HG02981 (cell line): ENCODE measurements around the gene EEF1B2.
"Not testable (repeated sequence)": the region's sequence is repeated elsewhere in the genome, so short reads cannot be mapped to it uniquely, and the experiment has no call there.

Experiments used
- ATAC-seq: cut with Tn5 transposase; IDR thresholded peaks from one replicate; pipeline ENCODE4 v1.9.1; 2021; ENCODE audit warnings: mild to moderate bottlenecking, moderate library complexity; ENCODE audit not compliant: unreplicated experiment

Gene EEF1B2

DNA sequence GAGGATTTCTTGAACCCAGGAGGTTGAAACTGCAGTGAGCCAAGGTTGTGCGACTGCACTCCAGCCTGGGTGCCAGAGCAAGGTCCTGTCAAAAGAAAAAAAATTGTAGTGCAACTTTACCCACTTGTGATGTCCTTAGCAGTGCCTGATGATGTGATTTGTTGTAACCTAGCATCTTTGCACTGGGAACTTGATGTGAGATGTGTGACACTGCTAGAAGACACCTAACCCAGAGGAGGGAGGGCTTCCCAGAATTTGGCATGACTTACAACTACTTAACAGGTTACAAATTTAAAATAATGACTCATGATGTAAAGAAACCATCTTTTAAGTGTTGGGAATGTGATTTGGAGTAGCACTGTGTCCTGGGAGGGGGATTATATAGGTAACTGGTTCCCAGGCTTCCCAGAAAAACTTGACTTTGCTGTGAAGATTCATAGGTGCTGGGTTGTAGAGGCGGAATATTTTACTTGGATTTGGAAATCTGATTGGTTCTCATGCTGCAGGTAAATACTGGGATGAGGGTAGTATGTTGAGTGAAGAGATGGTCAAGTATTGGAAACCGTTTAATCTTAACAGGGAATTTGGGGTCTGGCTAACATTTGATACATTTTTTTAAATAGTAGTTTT lies 3.7 kb downstream of the EEF1B2 start:
- ATAC-seq = no peak

DNA sequence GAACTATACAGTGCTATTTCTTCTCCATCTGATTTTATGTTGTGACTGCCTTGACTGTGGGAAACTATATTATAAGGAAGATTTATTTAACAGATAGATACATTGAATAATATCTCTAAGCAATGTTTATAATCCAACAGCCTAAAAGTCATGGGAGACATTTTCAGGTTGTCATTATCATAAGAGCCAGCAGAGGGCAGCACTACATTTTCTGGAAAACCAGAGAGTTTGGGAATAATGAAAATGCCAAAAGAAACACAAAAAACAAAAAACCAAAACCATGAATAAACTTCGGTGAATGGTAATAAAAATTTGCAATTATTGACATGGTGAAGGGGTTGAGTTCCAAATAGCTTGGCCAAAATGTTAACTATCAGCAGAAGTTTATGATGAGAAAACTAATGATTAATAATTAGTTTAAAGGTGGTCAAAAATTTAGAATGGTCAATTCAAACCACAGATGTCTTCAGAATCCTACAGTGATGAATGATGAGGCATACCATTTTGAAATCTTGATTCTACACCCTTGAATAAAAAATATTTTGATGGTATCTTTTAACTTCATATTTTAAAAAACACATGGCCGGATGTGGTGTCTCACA lies 4.7 kb downstream of the EEF1B2 start:
- ATAC-seq = no peak

- ATAC-seq = not testable (repeated sequence)
These were observed 8.5 kb downstream of the EEF1B2 start for GRCh38 chr2:206168230-206168629.

DNA sequence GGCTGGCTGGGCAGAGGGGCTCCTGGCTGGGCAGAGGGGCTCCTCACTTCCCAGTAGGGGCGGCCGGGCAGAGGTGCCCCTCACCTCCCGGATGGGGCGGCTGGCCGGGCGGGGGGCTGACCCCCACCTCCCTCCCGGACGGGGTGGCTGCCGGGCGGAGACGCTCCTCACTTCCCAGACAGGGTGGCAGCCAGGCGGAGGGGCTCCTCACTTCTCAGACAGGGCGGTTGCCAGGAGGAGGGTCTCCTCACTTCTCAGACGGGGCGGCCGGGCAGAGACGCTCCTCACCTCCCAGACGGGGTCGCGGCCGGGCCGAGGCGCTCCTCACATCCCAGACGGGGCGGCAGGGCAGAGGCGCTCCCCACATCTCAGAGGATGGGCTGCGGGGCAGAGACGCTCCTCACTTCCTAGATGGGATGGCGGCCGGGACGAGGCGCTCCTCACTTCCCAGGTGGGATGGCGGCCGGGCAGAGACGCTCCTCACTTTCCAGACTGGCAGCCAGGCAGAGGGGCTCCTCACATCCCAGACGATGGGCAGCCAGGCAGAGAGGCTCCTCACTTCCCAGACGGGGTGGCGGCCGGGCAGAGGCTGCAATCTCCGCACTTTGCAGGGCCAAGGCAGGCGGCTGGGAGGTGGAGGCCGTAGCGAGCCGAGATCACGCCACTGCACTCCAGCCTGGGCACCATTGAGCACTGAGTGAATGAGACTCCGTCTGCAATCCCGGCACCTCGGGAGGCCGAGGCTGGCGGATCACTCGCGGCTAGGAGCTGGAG lies 12.1 kb downstream of the EEF1B2 start:
- ATAC-seq = not testable (repeated sequence)

DNA sequence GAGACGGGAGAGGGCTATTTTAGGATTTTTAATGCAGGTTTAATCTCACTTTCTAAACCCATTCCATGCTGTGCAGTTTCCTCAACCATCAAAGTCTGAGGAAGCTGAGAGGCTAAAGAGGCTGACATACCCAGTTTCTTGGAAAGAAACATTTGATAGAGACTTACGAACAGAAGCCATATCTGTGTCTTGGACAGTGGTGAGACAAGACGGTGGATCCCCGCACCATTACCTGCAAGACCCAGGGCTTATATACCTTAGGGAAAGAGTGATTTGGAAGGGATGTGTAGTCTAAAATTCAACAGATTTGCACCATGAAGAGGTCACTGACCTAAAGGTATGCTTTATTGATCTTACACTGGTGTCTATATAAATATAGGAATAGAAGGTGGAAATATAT lies 13.5 kb downstream of the EEF1B2 start:
- no peak for ATAC-seq

DNA sequence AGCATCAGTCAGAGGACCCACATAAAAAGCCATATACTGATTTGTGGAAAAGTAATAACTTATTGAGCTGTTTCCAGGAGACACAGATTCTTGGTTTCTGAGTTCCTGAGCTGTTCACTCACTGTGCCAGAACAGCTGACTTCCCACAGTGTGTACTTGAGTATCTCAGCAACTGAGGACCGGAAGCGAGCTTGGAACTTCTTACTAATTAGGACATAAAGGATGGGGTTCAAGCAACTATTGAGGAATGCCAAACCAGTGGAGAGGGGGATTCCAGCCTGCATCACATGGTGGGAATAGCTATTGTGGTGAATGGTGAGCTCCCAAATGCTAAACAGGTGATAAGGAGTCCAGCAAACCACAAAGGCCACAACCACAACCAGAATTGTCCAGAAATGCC lies 16.4 kb downstream of the EEF1B2 start:
- ATAC-seq = no peak

- no peak for ATAC-seq
These were observed 17.2 kb downstream of the EEF1B2 start for GRCh38 chr2:206176901-206177300.

GRCh38 chr2:206181526-206181925 lies 21.8 kb downstream of the EEF1B2 start:
- ATAC-seq = not testable (repeated sequence)

DNA sequence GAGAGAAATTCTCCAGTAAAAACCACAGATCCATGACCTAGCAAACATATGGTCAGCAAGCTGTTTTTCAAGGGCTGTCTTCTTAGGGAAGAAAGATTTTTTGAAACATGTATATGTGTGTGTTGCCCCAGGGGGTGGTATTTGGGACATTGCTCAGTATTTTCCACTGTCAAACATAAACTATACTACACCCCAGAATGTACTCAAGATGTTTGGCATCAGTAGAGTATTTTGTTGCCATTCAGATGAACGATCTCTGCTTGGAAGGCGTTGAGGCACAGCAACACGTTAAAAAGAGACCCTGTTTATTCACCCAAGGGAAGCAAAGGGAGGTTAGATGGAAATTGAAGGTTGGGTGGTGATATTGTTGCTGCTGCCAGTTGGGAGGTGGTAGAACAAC lies 30.0 kb downstream of the EEF1B2 start:
- ATAC-seq = no peak

GRCh38 chr2:206190111-206190510 lies 30.4 kb downstream of the EEF1B2 start:
- no peak for ATAC-seq

- no peak for ATAC-seq
These were observed 31.0 kb downstream of the EEF1B2 start for GRCh38 chr2:206190689-206191088.

GRCh38 chr2:206192157-206192556 lies 32.5 kb downstream of the EEF1B2 start:
- ATAC-seq = no peak

GRCh38 chr2:206193671-206194357 lies 34.1 kb downstream of the EEF1B2 start:
- no peak for ATAC-seq

DNA sequence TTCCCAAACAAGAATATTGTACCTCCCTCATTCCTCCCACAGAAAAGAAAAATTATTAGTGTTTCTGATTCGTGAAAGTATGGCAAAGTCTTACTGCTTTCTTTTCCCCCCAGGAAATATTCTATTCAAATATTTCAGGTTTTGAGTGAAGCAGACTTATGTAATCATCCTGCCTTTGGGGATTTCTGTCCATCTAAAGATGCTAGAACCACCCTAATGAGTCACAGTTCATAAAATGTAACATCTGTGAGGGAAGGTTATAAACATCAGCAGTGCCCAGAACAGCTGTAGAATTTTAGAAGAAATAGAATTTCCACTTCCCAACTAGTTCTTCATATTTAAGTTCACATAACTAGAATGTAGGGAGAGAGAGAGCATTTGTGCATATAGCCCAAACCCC lies 39.0 kb downstream of the EEF1B2 start:
- no peak for ATAC-seq

DNA sequence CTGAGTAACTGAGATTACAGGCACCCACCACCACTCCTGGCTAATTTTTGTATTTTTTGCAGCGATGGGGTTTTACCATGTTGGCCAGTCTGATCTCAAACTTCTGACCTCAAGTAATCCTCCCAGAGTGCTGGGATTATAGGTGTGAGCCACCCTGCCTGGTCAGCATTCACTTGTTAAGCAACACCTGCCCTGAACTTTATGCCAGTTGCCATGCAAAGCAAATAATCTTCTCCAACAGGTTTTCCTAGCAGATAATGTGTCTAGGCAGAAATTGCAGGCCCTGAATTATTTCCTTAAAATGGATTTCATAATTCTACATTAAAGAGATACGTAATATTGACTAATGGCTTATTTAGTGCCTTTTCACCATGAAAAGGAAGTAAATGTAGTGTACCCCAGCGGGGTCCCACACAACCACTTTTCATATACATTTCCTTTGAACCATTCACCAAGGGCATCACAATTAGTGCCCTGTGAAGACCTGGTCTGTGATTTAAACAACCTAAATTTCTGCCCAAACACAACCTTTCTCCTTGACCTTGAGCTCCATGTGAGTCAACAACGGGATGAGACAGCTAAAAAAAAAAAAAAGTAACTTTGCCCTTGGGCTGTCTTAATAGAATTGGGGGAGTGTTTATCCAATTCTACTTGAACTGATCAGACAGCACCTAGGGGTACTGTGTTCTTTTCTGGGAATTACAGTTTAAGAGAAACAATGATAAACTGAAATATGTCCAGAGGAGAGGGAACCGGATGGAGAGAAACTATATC lies 41.6 kb downstream of the EEF1B2 start:
- no peak for ATAC-seq

- no peak for ATAC-seq
These were observed 42.8 kb downstream of the EEF1B2 start for GRCh38 chr2:206202446-206202845.

DNA sequence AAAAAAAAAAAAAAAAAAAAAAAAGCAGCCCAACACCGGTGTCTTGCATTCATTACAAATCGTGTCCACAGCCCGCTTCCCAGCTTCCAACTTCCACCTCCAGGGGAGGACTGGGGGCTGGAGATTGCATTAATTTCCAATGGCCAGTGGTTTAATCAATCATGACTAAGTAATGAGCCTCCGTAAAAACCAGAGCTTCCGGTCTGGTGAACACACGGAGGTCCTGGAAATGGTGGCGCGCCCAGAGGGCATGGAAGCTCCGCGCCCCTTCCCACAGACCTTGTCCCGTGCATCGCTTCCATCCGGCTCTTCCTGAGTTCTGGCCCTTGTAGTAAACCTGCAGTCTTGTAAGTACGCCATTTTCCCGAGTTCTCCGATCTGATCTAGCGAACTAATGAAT lies 43.6 kb downstream of the EEF1B2 start:
- ATAC-seq = no peak

DNA sequence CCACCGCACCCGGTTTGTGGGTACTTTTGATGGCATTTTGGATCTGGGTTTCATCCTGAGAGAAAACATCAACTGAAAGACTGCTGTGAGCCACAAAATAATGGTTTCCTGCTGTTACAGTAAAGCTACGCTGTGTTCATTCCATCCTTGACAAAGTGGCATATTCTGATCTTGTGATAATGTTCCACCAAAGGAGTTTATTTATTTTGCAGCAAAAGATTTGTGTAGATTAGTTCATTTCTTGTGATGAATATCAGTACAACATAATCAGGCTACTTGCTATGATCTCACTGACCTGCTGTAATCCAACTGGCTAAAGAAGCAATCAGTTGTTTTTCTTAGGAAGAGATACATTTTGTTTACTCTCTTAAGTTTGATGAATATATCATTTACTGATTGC lies 45.0 kb downstream of the EEF1B2 start:
- no peak for ATAC-seq

GRCh38 chr2:206207316-206207715 lies 47.6 kb downstream of the EEF1B2 start:
- ATAC-seq = not testable (repeated sequence)

DNA sequence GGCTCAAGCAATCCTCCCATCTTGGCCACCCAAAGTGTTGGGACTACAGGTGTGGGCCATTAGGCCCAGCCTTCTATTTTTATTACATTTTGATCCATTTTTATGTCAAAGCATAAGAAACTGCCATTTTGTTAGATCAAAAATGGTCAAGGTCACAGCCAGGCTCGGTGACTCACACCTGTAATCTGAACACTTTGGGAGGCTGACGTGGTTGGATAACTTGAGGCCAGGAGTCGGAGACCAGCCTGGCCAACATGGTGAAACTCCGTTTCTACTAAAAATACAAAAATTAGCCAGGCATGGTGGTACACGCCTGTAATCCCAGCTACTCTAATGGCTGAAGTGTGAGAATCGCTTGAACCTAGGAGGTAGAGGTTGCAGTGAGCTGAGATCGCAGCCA lies 49.2 kb downstream of the EEF1B2 start:
- ATAC-seq = no peak
